ENCODE measurements around the gene MYO9A.

The MYO9A gene

GRCh38 chr15:71853543-71853942, 264.4 kb downstream of the MYO9A start:
- no peak overlapping the region for H3K4me3 ChIP-seq (replicated peaks; ENCODE audit: low read depth, low read length)
- no peak for TF ChIP-seq CTCF (IDR thresholded peaks at IDR 0.05; ENCODE audit: low read length, missing control alignments)
- no peak for DNase-seq (ENCODE audit: low read depth)

DNA sequence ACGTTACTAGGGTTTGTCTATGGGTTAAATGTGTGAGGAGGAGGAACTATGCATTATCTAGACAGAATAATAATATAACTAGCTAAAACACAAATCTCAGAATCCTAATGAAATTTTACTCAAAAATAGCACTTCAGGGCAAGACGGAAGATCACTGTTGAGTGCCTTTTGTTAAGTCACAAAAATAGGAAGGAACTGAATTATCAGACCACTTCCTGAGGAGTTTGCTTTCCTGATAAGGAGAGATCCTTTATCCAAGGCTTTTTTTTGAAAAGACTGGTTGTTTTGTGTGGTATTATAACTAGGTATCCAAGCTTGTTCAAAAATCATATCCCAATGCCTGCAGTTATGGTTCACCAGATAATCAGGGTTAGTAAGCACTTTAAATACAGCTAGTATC, 273.0 kb downstream of the MYO9A start:
- TF ChIP-seq CTCF (IDR thresholded peaks at IDR 0.05; ENCODE audit: low read length, missing control alignments) = no peak

DNA sequence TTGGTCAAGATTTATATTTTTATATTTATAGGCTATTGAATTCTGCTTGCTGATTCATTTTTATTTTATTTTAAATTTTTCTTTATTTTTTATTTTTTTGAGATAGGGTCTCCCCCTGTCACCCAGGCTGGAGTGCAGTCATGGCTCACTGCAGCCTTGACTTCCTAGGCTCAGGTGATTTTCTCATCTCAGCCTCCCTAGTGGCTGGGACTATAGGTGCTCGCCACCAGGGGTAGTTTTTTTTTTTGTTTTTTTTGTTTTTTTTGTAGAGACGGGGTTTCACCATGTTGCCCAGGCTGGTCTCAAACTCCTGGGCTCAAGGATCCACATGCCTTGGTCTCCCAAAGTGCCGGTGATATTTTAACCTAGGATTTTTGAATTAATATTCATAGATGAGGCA, 276.4 kb downstream of the MYO9A start:
- no peak for DNase-seq (ENCODE audit: low read depth)
- no peak overlapping the region for H3K4me3 ChIP-seq (replicated peaks; ENCODE audit: low read depth, low read length)
- no peak for TF ChIP-seq CTCF (IDR thresholded peaks at IDR 0.05; ENCODE audit: low read length, missing control alignments)

More for the DNA sequence above, 273.0 kb downstream of the MYO9A start:
- no peak overlapping the region for H3K4me3 ChIP-seq (replicated peaks; ENCODE audit: low read depth, low read length)
- no peak for DNase-seq (ENCODE audit: low read depth)

GRCh38 chr15:71830981-71831380, 287.0 kb downstream of the MYO9A start:
- DNase-seq (ENCODE audit: low read depth) = no peak

DNA sequence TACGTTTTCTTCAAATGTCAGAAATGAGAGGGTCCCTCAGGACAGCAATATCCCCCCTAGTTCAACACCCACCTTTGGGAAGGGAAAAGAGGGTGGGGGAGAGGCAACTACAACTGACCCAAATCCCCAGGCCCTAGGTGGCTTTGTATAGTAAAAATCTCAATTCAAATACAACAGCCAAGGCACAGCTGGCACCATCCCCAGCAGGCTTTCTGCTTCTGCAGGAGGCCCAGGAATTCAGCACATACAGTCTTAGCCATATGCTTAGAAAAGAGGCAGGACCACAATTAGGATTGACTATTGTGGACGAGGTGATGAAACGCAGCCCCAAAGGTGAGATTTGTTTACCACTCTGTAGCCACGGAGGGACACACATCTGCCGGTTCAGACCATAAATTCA, 291.8 kb downstream of the MYO9A start:
- no peak for TF ChIP-seq CTCF (IDR thresholded peaks at IDR 0.05; ENCODE audit: low read length, missing control alignments)
- DNase-seq (ENCODE audit: low read depth) = no peak
- H3K4me3 ChIP-seq (replicated peaks; ENCODE audit: low read depth, low read length) = no peak overlapping the region

More at GRCh38 chr15:71830981-71831380, 287.0 kb downstream of the MYO9A start:
- TF ChIP-seq CTCF (IDR thresholded peaks at IDR 0.05; ENCODE audit: low read length, missing control alignments) = no peak
- H3K4me3 ChIP-seq (replicated peaks; ENCODE audit: low read depth, low read length) = no peak overlapping the region

DNA sequence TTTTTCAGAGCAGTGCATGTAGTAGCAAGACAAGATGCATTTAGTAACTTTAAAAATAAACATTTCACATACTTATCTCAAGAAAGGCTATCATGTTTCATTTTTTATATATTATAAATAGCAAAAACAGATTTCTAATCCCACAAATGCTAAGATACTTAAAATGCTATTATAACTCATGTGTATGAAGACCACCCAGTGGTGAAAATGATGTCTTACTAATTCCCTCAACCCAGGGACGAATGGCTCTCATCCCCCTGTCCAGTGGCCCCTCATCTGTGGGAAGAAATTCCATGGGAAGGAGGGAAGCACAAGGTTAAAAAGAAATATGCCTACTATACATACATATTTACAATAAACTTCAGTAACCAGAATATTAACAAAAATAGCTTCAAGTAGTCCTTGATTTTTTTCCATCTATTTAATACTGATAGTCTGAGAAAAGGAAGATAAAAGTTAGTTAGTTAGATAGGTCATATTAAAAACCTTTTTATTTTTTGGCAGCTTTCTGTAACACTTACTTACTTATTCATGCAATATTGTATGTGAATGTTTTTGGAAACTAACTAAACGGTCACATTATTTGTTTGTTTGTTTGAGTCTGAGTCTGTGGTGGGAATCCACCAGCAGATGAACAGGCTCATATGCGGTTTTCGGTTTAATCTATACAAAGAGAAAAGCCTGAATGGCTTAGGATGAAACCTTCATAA, 292.8 kb downstream of the MYO9A start:
- no peak for DNase-seq (ENCODE audit: low read depth)
- no peak for TF ChIP-seq CTCF (IDR thresholded peaks at IDR 0.05; ENCODE audit: low read length, missing control alignments)
- no peak overlapping the region for H3K4me3 ChIP-seq (replicated peaks; ENCODE audit: low read depth, low read length)

DNA sequence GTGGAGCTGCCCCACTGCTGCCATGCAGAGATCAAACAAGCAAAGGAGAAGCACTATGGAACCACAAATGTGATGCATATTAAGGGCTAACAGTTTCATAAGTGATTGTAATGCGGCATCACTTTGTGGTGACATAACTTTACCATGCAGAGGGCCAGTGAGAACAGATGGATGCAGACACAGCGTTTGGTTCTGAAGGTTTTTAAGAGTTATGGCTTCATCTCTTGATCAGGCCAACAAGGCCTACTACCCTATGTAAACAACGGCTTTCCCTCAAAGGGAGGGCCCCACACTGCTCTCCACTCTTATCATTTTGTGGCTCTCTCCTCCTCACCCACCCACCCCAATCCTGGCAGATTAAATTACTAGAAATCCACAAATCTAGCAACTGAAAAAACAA, 294.1 kb downstream of the MYO9A start:
- TF ChIP-seq CTCF (IDR thresholded peaks at IDR 0.05; ENCODE audit: low read length, missing control alignments) = no peak
- no peak for DNase-seq (ENCODE audit: low read depth)
- H3K4me3 ChIP-seq (replicated peaks; ENCODE audit: low read depth, low read length) = no peak overlapping the region

Data from fibroblast of pulmonary artery (primary cell).